HG02623 (cell line): ENCODE data around the gene MVB12B.

Source experiments
- ATAC-seq: cut with Tn5 transposase; IDR thresholded peaks from one replicate; pipeline ENCODE4 v1.9.1; 2021; ENCODE audit warnings: moderate library complexity; ENCODE audit not compliant: unreplicated experiment

Gene MVB12B

GRCh38 chr9:126500600-126501382 is 174.2 kb downstream of the MVB12B start:
- ATAC-seq: no peak

DNA sequence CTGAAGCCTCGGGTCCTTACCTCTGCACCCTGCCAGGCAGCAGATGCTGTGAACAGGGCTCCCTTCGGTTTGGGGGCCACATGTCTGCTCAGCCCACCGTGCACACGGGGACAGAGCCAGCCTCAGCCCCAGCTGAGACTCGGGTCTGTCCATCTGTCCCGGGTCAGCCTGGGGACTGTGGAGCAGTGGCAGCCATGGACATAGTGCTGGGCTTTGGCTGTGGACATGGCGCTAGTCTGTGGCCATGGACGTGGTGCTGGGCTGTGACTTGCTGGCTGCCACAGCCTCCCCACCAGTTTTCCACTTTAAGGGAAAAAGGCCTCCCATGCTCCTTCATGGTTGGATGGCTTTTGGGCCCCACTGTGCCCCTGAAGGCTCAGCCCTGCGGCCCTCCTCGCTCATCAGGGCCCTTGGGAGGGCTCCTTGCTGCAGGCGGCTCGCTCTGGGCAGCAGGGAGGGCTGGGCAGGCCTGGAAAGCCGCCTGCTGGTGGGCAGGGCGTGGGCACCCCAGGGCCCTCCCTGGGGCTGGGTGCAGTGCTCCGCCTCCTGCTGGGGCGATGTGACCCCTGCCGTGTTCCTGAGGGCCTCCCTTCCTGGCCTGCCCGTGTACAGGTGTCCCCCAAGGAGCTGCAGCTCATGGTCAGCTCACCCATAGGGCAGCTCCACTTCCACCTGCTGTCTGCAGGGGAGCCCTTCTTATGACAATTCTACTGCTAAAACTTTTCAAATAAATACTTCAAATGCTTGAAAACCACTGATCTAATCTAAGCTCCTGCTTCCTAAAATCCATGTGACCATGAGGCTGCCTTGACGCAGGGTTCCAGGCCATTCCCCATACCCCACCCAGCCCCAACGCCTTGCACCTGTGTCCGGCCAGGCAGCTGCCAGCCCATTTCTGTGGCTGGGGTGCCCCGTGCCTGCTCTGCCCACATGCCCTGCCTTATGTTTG is 175.0 kb downstream of the MVB12B start:
- no peak for ATAC-seq

- ATAC-seq: no peak
Observed at GRCh38 chr9:126502417-126503332, 176.0 kb downstream of the MVB12B start.

GRCh38 chr9:126503333-126504085 is 176.9 kb downstream of the MVB12B start:
- no peak for ATAC-seq

DNA sequence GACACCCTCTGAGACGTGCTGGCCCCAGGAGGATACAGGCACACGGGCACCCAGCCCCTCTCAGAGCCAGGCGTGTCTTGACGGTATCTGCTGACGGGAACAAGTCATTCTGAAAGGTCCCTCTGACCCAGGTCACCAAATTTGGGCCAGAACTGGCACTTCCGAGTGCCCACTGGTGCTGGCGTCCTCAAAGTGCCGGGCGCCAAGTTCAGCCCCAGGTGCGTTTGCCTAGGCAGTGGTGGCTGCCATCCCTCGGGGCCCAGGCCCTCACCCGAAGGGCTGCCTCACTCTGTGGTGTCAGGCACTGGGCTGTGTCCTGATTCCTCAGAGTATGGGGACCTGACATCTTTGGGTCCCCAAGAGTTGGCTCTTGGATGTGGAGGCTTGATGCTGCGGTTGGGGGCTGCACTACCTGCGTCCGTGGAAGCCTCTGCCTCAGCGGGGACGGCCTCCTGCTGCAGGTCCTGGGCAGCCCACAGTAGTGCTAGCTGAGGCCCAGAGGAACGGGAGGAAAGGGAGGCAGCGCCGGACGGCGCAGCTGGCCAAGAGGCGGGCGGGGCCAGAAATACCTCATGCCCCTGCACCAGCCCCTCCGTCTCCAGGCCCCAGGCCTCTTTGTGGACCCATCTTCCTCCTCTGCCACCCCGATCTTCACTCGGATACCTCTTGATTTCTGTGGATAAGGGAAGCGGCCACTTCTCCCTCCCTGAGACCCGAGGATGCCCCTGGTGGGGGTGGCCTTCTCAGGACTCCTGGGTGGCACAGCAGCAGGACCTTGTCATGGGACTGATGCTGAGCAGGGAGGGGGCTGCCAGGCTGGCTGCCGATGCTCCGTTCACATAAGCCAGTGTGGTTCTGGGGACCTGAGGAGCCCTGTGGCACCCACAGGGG is 177.7 kb downstream of the MVB12B start:
- no peak for ATAC-seq

GRCh38 chr9:126504977-126505455 is 178.4 kb downstream of the MVB12B start:
- no peak for ATAC-seq

- ATAC-seq: no peak
Observed at GRCh38 chr9:126505697-126506346, 179.2 kb downstream of the MVB12B start.

- no peak for ATAC-seq
Observed at GRCh38 chr9:126506361-126507317, 180.0 kb downstream of the MVB12B start.

GRCh38 chr9:126507318-126508109 is 180.9 kb downstream of the MVB12B start:
- no peak for ATAC-seq

- no peak for ATAC-seq
Observed at GRCh38 chr9:126508171-126508591, 181.6 kb downstream of the MVB12B start.

- no peak for ATAC-seq
Observed at GRCh38 chr9:126508928-126509327, 182.3 kb downstream of the MVB12B start.

- ATAC-seq: no peak
Observed at GRCh38 chr9:126509718-126510117, 183.1 kb downstream of the MVB12B start.

GRCh38 chr9:126510564-126510963 is 183.9 kb downstream of the MVB12B start:
- no peak for ATAC-seq

DNA sequence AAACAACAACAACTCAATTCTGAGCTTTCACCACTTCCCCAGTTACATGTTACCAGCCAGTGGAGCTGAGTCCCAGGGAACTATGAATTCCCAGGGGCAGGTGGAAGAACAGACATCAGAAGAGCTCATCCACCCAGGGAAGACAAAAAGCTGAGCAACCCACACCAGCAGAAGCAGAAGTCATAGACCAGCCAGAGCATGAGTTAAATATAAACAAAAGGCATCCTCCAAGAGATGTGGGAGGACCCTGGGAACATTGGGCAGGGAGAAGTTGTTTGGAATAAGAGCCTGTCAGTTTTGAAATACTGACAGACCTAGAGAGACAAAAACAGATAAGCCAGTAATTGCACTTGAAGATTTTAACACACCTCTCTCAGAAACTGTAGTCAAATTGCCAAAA is 184.8 kb downstream of the MVB12B start:
- no peak for ATAC-seq

DNA sequence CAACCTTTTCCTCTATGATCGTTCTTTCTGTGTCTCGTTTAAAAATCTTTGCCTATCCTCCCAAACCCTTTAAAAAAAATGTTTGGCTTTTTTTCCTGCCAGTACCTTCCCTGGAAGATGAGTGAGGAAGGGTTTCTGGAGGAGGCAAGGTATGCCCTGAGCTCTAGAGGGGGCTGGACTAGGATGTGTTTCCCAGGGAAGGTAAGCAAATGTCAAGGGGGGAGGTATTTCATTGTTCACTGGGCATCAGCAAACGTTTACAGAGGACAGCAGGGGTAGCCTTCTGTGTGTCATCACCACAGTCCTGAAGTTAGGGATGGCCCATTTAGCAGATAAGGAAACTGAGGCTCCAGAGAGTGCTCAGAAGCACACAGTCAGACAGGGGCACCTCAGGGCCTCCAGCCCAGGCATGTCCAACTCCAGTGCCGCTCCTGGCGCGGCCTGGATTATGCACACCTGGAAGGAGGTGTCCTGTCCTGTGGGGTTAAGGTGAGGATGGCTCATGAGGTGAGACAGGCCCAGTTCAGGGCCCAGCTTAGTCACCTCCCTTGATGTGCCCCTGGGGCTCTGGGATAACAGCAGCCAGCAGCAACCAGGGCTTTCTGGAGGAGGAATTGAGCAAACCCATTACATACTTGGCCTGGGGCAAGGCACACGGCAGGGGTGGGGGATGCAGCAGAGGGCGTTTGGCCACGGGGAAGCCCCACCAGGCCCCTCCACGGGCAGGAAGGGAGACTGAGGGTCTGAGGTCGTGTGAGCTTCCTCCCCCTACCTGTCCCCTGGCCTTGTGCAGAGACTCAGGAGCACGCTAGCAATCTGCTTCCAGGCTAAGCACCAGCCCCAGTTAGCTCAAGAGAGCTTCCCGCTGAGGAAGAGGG is 186.8 kb downstream of the MVB12B start:
- no peak for ATAC-seq
